Dendritic cell treated with granulocyte-macrophage colony-stimulating factor and Interleukin-4, amounts not matched to agents 40 ng/mL and 50 ng/mL, for 4 days (primary cell): ENCODE data around the gene DPP4.
"Not testable (repeated sequence)": the region's sequence is repeated elsewhere in the genome, so short reads cannot be mapped to it uniquely, and the experiment has no call there.

Source experiments
- H3K27ac Mint-ChIP-seq: one replicate; pipeline ENCODE4 v1.8.0; 2022; ENCODE audit warnings: mild to moderate bottlenecking, mixed read lengths
- H3K27me3 Mint-ChIP-seq: one replicate; pipeline ENCODE4 v1.8.0; 2022; ENCODE audit warnings: mild to moderate bottlenecking, mixed read lengths
- H3K36me3 Mint-ChIP-seq: one replicate; pipeline ENCODE4 v1.8.0; 2022; ENCODE audit warnings: low read depth, mixed read lengths
- H3K4me1 Mint-ChIP-seq: one replicate; pipeline ENCODE4 v1.8.0; 2022; ENCODE audit warnings: low read depth, mixed read lengths
- H3K4me3 Mint-ChIP-seq: one replicate; pipeline ENCODE4 v1.8.0; 2022; ENCODE audit warnings: mild to moderate bottlenecking, moderate library complexity, mixed read lengths
- H3K9me3 Mint-ChIP-seq: one replicate; pipeline ENCODE4 v1.8.0; 2022; ENCODE audit warnings: mixed read lengths
- intact Hi-C: fragments of 100-400 bp; cut with micrococcal nuclease; formaldehyde crosslinking; loops from one replicate; pipeline ENCODE4 v1.15.0; 2022

Gene DPP4

DNA sequence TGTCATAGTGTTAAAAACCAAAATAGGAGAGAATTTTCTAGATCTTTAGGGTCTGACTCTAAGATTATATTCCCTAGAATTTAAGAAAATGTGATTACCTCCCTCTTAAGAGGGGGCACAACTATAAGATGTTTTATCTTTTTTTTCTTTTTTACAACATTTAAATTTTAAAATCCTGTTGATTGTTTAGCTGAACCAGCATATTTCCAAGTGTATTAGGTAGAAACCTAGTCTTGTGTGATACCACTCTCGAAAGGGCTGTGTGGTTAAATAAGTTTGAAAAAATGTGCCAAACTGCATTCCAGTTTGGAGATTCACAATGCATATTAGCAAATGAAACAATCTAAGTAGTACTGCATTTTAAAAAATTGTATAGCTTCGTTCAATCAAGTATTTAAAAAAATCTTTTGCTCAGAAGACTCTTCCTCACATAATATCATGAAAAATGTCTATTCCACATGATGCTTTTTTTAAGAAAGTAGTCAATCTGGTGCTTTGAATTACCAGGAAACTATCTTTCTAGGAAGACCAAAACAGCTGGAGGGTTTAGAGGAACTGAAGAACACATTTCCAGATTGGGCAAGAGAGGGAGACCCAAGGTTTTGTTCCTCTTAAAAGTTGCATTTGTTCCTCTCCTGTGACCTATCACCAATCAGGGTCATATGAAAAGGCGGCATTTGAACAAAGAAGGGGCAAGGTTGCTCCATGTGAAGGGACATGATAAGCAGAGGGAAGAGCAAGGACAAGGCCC is 98.8 kb downstream of the DPP4 start:
- no peaks in the 10 kb centered on the region for H3K9me3 Mint-ChIP-seq
- H3K27me3 Mint-ChIP-seq = peaks cover 2% of the 10 kb centered on the region
- peaks cover 29% of the 10 kb centered on the region for H3K4me1 Mint-ChIP-seq
- peak overlapping the region; percentile 52 for H3K4me3 Mint-ChIP-seq
- intact Hi-C loops = loop anchor here (5.0 to 10.0 kb wide), 2 partner anchors 37 to 340 kb away; partner anchors contain the start of gene IFIH1
- H3K27ac Mint-ChIP-seq = peak overlapping the region; percentile 91
- H3K36me3 Mint-ChIP-seq = no peaks in the 10 kb centered on the region

- H3K27ac Mint-ChIP-seq = peak overlapping the region; percentile 91
- H3K27me3 Mint-ChIP-seq = peaks cover 2% of the 10 kb centered on the region
- H3K36me3 Mint-ChIP-seq = no peaks in the 10 kb centered on the region
- H3K4me1 Mint-ChIP-seq = peaks cover 29% of the 10 kb centered on the region
- intact Hi-C loops = loop anchor here (10.0 kb wide), 1 partner anchor 340 kb away; the partner anchor contains the start of gene IFIH1
- H3K9me3 Mint-ChIP-seq = no peaks in the 10 kb centered on the region
- H3K4me3 Mint-ChIP-seq = no peak overlapping the region
These were observed 99.6 kb downstream of the DPP4 start for GRCh38 chr2:161974461-161974860.

DNA sequence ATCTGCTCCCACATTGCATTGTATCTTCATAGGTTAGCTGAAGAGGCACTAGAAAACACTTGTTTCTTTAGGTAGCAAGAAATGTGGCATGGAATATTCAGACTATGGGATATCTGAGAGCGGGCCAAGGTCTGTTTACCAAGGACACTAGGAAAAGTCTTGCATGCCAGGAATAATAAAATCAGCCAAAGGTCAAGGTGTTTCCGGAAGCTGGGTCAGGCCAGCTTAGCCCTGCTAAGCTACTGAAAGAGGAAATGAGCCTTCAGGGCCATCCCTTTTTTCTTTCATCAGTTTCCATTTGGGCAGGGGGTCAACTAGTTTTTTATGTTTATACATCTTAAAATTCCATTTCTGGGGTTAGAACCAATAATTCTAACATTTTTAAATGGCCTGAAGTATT is 101.1 kb downstream of the DPP4 start:
- Mint-ChIP-seq H3K36me3 (no peaks in the 10 kb centered on the region), H3K9me3 (no peaks in the 10 kb centered on the region), H3K27me3 (peaks cover 2% of the 10 kb centered on the region), H3K4me1 (peaks cover 29% of the 10 kb centered on the region), H3K4me3 (no peak overlapping the region), H3K27ac (no peak overlapping the region)
- intact Hi-C loops = loop anchor here (10.0 kb wide), 1 partner anchor 342 kb away; the partner anchor contains the start of gene IFIH1

DNA sequence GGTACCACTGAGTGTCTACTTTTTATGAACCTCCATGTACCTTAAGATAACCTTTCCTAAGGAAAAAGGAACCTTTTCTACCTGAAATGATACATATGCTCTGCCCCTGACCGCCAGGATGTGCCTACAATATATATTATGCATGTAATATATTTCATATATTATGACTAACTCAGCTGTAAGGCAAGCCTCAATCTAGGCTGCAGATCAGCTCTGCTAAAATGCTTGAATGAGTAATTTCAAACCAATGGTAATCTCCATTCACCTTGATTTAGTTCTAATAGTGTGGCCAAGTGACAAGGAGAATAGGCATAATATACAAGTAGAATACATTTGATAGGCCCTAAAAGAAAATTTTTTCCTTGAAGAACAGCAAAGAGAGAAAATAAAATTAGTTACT is 101.8 kb downstream of the DPP4 start:
- intact Hi-C loops = loop anchor here (10.0 kb wide), 1 partner anchor 343 kb away; the partner anchor contains the start of gene IFIH1
- Mint-ChIP-seq H3K27ac (no peak overlapping the region), H3K4me1 (peaks cover 26% of the 10 kb centered on the region), H3K9me3 (no peaks in the 10 kb centered on the region), H3K27me3 (peaks cover 2% of the 10 kb centered on the region), H3K4me3 (no peak overlapping the region), H3K36me3 (no peaks in the 10 kb centered on the region)

- H3K27me3 Mint-ChIP-seq = peaks cover 2% of the 10 kb centered on the region
- no peaks in the 10 kb centered on the region for H3K36me3 Mint-ChIP-seq
- H3K27ac Mint-ChIP-seq = peak overlapping the region; percentile 46
- H3K4me3 Mint-ChIP-seq = no peak overlapping the region
- intact Hi-C loops = loop anchor here (10.0 kb wide), 1 partner anchor 343 kb away; the partner anchor contains the start of gene IFIH1
- H3K9me3 Mint-ChIP-seq = no peaks in the 10 kb centered on the region
- H3K4me1 Mint-ChIP-seq = peaks cover 23% of the 10 kb centered on the region
These were observed 102.5 kb downstream of the DPP4 start for GRCh38 chr2:161971551-161971950.

GRCh38 chr2:161969159-161969558 is 104.9 kb downstream of the DPP4 start:
- Mint-ChIP-seq H3K27me3 (peaks cover 2% of the 10 kb centered on the region), H3K4me1 (peaks cover 4% of the 10 kb centered on the region), H3K4me3 (no peak overlapping the region), H3K9me3 (no peaks in the 10 kb centered on the region), H3K27ac (no peak overlapping the region), H3K36me3 (no peaks in the 10 kb centered on the region)
- intact Hi-C loops = no loop called here

DNA sequence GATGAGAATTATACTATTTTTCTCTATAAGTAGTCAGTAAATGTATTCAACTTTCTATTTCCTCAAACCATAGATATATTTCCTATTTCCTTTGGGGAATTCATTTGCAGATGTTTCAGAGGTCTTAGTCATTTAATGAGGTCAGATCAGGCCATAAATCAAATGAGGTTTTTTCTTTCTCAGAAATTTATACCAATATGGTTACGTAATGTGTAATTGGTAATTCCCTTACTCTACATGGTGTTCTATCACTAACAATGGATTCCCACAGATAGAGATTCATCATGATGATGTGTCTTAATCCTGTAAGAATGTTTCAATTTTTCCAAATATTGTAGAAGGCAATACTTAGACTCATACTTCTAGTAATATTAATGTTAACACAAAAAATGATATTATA is 108.0 kb downstream of the DPP4 start:
- peaks cover 2% of the 10 kb centered on the region for H3K27me3 Mint-ChIP-seq
- peaks cover 6% of the 10 kb centered on the region for H3K4me1 Mint-ChIP-seq
- no peaks in the 10 kb centered on the region for H3K36me3 Mint-ChIP-seq
- no peaks in the 10 kb centered on the region for H3K9me3 Mint-ChIP-seq
- intact Hi-C loops = no loop called here
- no peak overlapping the region for H3K4me3 Mint-ChIP-seq
- no peak overlapping the region for H3K27ac Mint-ChIP-seq

DNA sequence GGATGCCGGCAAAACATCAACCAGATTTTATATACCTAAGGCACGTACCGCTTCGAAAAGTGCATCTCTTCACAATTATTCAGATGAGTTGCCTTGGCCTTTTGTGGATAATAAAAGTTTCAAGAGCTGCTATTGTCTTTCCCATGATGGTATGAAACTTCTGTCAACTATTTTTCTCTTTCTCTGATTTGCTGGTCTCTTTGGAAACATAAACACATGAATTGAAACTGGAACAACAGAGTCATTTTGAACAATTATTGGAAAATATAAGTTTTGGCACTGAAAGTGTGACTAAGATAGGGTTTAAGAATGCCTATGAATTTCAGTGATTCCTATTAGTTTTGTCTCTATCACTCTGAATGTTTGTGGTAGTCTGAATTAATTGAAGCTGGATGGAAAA is 109.9 kb downstream of the DPP4 start:
- Mint-ChIP-seq H3K9me3 (no peaks in the 10 kb centered on the region), H3K27ac (no peak overlapping the region), H3K4me1 (peaks cover 6% of the 10 kb centered on the region), H3K36me3 (no peaks in the 10 kb centered on the region), H3K4me3 (no peak overlapping the region), H3K27me3 (no peaks in the 10 kb centered on the region)
- intact Hi-C loops = loop anchor here (5.0 kb wide), 1 partner anchor 33 kb away; no protein-coding TSS in a partner anchor

- peaks cover 6% of the 10 kb centered on the region for H3K4me1 Mint-ChIP-seq
- no peak overlapping the region for H3K4me3 Mint-ChIP-seq
- intact Hi-C loops = loop anchor here (5.0 kb wide), 1 partner anchor 35 kb away; no protein-coding TSS in a partner anchor
These were observed 111.9 kb downstream of the DPP4 start for GRCh38 chr2:161962160-161962559.

GRCh38 chr2:161961061-161961460 is 113.0 kb downstream of the DPP4 start:
- peaks cover 15% of the 10 kb centered on the region for H3K4me1 Mint-ChIP-seq
- H3K9me3 Mint-ChIP-seq = no peaks in the 10 kb centered on the region
- H3K36me3 Mint-ChIP-seq = no peaks in the 10 kb centered on the region
- no peak overlapping the region for H3K4me3 Mint-ChIP-seq
- peaks cover 1% of the 10 kb centered on the region for H3K27me3 Mint-ChIP-seq
- intact Hi-C loops = loop anchor here (2.0 to 5.0 kb wide), 2 partner anchors 16 to 36 kb away; no protein-coding TSS in a partner anchor
- peak overlapping the region; percentile 77 for H3K27ac Mint-ChIP-seq

More at GRCh38 chr2:161962160-161962559, 111.9 kb downstream of the DPP4 start:
- no peaks in the 10 kb centered on the region for H3K27me3 Mint-ChIP-seq
- no peaks in the 10 kb centered on the region for H3K9me3 Mint-ChIP-seq
- H3K36me3 Mint-ChIP-seq = no peaks in the 10 kb centered on the region
- H3K27ac Mint-ChIP-seq = no peak overlapping the region

DNA sequence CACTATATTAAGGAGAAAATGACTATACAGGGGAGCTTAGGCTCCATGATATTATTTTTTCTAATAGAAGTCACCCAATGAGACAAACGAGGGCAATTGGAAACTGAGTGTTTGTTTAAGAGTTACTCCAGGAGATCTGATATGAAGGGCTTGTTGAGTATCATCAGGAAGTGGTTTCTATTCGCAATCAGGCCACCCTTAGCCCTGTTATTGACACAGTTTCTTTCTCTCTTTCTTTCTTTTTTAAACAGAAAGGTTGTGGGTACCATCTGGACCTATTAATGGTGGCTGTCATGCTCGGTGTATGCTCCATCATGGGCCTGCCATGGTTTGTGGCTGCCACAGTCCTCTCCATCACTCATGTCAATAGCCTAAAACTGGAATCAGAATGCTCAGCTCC is 117.3 kb downstream of the DPP4 start:
- Mint-ChIP-seq H3K27me3 (peaks cover 1% of the 10 kb centered on the region), H3K4me3 (no peak overlapping the region), H3K9me3 (no peaks in the 10 kb centered on the region), H3K36me3 (no peaks in the 10 kb centered on the region), H3K27ac (no peak overlapping the region), H3K4me1 (peaks cover 26% of the 10 kb centered on the region)
- intact Hi-C loops = no loop called here

DNA sequence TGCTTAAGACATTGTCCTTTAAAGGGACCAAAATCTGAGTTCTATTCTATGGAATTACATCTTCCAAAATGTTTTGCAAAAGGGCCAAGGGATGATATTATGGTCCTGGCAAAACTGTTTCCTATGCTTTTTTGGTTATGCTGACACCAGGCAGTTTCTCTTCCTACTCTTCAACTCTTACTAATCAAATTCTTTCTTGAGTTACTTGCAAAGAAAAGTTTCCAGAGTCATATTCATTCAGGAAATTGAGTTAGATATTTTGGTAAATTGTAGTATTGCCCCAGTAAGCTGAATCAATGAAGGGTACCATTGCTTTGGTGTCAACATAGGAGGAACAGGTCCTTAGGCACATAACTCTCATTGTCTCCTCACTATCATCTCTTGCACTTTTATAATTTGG is 118.8 kb downstream of the DPP4 start:
- no peak overlapping the region for H3K4me3 Mint-ChIP-seq
- H3K36me3 Mint-ChIP-seq = no peaks in the 10 kb centered on the region
- peaks cover 1% of the 10 kb centered on the region for H3K27me3 Mint-ChIP-seq
- H3K4me1 Mint-ChIP-seq = peaks cover 20% of the 10 kb centered on the region
- no peaks in the 10 kb centered on the region for H3K9me3 Mint-ChIP-seq
- peak overlapping the region; percentile 80 for H3K27ac Mint-ChIP-seq
- intact Hi-C loops = no loop called here

DNA sequence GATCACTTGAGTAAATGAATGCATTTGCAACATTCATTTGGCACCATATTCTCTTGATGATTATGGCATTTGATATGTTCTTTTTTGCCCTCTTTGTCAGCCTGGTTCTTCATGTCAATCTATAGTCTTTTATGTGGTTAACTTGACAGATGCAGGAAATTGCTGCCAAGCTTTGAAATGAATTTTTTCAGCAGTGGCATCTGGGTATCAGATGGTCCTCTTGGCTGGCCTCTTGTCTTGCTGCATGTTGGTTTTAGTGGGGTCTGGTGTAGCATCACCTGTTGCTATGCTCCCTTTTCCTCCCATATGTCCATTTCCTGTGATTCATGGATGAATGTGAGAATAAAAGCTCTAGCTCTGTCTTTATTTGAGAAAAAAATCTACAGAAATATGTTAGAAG is 119.9 kb downstream of the DPP4 start:
- H3K36me3 Mint-ChIP-seq = no peaks in the 10 kb centered on the region
- intact Hi-C loops = loop anchor here (5.0 kb wide), 1 partner anchor 38 kb away; no protein-coding TSS in a partner anchor
- no peak overlapping the region for H3K27ac Mint-ChIP-seq
- H3K9me3 Mint-ChIP-seq = no peaks in the 10 kb centered on the region
- H3K4me3 Mint-ChIP-seq = no peak overlapping the region
- H3K27me3 Mint-ChIP-seq = peaks cover 1% of the 10 kb centered on the region
- H3K4me1 Mint-ChIP-seq = peaks cover 20% of the 10 kb centered on the region

- not testable (repeated sequence) for H3K4me3 Mint-ChIP-seq, H3K36me3 Mint-ChIP-seq, H3K9me3 Mint-ChIP-seq, H3K27ac Mint-ChIP-seq, H3K27me3 Mint-ChIP-seq
- H3K4me1 Mint-ChIP-seq = peaks cover 20% of the 10 kb centered on the region
- intact Hi-C loops = loop anchor here (5.0 kb wide), 1 partner anchor 39 kb away; no protein-coding TSS in a partner anchor
These were observed 120.6 kb downstream of the DPP4 start for GRCh38 chr2:161953367-161953766.
